Parathyroid adenoma (tissue), 2 donors: Measurements from ENCODE around the gene LPP.

ENCODE experiments used
- H2AFZ ChIP-seq: fragments of 300-600 bp; sonication (generic); one replicate; pipeline ENCODE4 v1.7.0; 2017; ENCODE audit warnings: antibody characterized with exemption, mild to moderate bottlenecking
- H3K27ac ChIP-seq: fragments of 300-600 bp; sonication (generic); one replicate; pipeline ENCODE4 v1.7.0; 2017
- H3K27me3 ChIP-seq: fragments of 300-600 bp; sonication (generic); one replicate; pipeline ENCODE4 v1.7.0; 2017; ENCODE audit warnings: low read length; ENCODE audit not compliant: control insufficient read depth, insufficient read depth
- H3K36me3 ChIP-seq: fragments of 300-600 bp; sonication (generic); one replicate; pipeline ENCODE4 v1.7.0; 2017; ENCODE audit warnings: low read length; ENCODE audit not compliant: control insufficient read depth, insufficient read depth
- H3K4me1 ChIP-seq: fragments of 300-600 bp; sonication (generic); one replicate; pipeline ENCODE4 v1.7.0; 2017; ENCODE audit warnings: control low read depth
- H3K4me2 ChIP-seq: fragments of 300-600 bp; sonication (generic); one replicate; pipeline ENCODE4 v1.7.0; 2017; ENCODE audit warnings: low read length
- H3K4me3 ChIP-seq: fragments of 300-600 bp; sonication (generic); one replicate; pipeline ENCODE4 v1.7.0; 2017; ENCODE audit warnings: low read depth, low read length
- H3K79me2 ChIP-seq: fragments of 300-600 bp; sonication (generic); one replicate; pipeline ENCODE4 v1.7.0; 2017; ENCODE audit warnings: control low read depth
- H3K9ac ChIP-seq: fragments of 300-600 bp; sonication (generic); one replicate; pipeline ENCODE4 v1.7.0; 2017; ENCODE audit warnings: mild to moderate bottlenecking
- H3K9me3 ChIP-seq: fragments of 300-600 bp; sonication (generic); one replicate; pipeline ENCODE4 v1.7.0; 2017; ENCODE audit warnings: low read length; ENCODE audit not compliant: control insufficient read depth
- TF ChIP-seq, protein P1 (sequence below): fragments of 300-600 bp; sonication (generic); IDR thresholded peaks from one replicate; pipeline ENCODE4 v1.7.0; 2017; ENCODE audit warnings: antibody characterized with exemption, mild to moderate bottlenecking
- donor health status: primary hyperparathyroidism.

Gene LPP

DNA sequence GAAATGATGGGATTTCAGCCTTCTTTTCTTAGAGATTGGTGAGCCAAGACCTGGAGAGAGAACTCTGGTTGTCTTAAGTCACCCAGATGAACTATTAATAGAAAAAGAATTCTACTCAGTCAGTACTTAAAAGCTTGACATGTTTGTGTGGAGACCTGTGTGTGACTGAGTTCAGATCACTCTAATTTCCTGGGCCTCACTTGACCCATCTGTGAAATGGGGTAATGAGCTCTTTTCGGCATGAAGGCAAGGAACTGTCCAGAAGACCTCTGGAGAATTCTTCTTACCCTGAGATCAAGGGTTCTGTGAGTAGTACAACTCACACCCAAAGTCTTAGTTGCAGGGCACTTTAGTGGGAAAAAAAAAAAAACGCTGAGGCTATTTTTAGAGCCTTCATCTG lies 92.9 kb downstream of the LPP start:
- H3K27ac ChIP-seq: no peak overlapping the region
- H2AFZ ChIP-seq: no peak overlapping the region
- H3K4me2 ChIP-seq: no peak overlapping the region
- no peak overlapping the region for H3K9ac ChIP-seq
- peaks cover 5% of the 10 kb centered on the region for H3K4me1 ChIP-seq
- no peaks in the 10 kb centered on the region for H3K9me3 ChIP-seq
- H3K36me3 ChIP-seq: no peaks in the 10 kb centered on the region
- no peak overlapping the region for H3K4me3 ChIP-seq
- peaks cover 5% of the 10 kb centered on the region for H3K79me2 ChIP-seq
- no peaks in the 10 kb centered on the region for H3K27me3 ChIP-seq
- TF ChIP-seq, protein P1, sequence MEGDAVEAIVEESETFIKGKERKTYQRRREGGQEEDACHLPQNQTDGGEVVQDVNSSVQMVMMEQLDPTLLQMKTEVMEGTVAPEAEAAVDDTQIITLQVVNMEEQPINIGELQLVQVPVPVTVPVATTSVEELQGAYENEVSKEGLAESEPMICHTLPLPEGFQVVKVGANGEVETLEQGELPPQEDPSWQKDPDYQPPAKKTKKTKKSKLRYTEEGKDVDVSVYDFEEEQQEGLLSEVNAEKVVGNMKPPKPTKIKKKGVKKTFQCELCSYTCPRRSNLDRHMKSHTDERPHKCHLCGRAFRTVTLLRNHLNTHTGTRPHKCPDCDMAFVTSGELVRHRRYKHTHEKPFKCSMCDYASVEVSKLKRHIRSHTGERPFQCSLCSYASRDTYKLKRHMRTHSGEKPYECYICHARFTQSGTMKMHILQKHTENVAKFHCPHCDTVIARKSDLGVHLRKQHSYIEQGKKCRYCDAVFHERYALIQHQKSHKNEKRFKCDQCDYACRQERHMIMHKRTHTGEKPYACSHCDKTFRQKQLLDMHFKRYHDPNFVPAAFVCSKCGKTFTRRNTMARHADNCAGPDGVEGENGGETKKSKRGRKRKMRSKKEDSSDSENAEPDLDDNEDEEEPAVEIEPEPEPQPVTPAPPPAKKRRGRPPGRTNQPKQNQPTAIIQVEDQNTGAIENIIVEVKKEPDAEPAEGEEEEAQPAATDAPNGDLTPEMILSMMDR: no peak

DNA sequence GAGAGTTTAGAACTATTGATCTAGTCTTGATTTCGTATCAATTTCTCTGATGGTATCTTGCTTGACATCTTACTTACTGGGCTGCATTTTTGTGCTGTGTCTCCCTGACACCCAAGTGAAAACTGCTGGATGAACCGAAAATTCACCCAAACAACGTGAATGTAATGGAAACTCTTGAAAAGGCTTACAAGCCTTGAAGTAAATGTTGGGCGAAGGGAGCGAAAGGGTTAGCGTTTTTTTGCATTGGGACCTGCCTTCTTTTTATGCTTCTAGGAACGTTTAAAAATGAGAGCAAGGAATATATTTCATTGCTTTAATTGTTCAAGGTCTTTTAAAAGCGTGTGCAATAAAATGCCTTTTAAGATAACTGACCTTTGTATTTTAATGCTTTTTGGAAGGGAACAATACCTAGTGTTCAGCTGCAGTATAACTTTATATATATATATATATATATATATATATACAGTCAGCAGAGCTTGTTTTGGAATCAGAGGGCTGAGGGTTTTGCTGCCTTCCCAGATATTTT lies 94.1 kb downstream of the LPP start:
- H3K27ac ChIP-seq: no peak overlapping the region
- TF ChIP-seq, protein P1: no peak

DNA sequence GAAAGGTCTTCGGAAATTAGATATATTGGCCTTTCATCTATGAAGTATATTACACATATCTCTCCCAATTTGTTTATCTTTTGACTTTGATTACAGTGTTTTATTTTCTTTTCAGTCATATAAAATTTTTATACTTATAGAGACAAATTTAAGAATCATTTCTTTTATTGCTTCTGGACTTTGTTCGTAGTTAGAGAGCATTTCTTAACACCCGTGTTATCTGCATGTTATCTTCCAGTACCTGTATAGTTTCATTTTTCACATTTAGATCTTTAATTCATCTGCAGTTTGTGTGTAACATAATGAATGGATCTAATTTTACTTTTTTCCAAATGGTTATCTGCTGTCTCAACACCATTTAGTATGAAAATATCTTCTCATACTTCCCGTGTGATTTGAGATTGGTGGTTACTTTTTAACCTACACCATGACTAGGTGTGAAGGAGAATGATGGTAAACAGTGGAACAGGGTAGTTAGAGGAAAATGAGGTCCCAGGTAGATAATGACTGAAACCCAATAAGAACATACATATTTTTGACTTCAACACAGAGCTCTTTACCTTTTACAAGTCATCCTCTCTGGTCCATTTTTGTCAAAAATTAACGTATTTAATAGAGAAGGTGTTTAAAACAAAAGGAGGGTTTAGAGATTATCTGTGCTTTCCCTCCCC lies 99.3 kb downstream of the LPP start:
- Histone ChIP-seq H3K9ac (no peak overlapping the region), H2AFZ (no peak overlapping the region), H3K27ac (no peak overlapping the region), H3K27me3 (no peaks in the 10 kb centered on the region), H3K4me2 (no peak overlapping the region), H3K4me3 (no peak overlapping the region), H3K79me2 (peaks cover 12% of the 10 kb centered on the region), H3K9me3 (no peaks in the 10 kb centered on the region), H3K4me1 (no peaks in the 10 kb centered on the region), H3K36me3 (no peaks in the 10 kb centered on the region)
- TF ChIP-seq, protein P1: no peak

More for the DNA sequence above, 94.1 kb downstream of the LPP start:
- no peaks in the 10 kb centered on the region for H3K27me3 ChIP-seq
- H3K9me3 ChIP-seq: no peaks in the 10 kb centered on the region
- H3K9ac ChIP-seq: no peak overlapping the region
- H3K4me1 ChIP-seq: peaks cover 5% of the 10 kb centered on the region
- H3K4me3 ChIP-seq: no peak overlapping the region
- H3K79me2 ChIP-seq: peaks cover 5% of the 10 kb centered on the region
- no peak overlapping the region for H3K4me2 ChIP-seq
- no peak overlapping the region for H2AFZ ChIP-seq
- no peaks in the 10 kb centered on the region for H3K36me3 ChIP-seq

DNA sequence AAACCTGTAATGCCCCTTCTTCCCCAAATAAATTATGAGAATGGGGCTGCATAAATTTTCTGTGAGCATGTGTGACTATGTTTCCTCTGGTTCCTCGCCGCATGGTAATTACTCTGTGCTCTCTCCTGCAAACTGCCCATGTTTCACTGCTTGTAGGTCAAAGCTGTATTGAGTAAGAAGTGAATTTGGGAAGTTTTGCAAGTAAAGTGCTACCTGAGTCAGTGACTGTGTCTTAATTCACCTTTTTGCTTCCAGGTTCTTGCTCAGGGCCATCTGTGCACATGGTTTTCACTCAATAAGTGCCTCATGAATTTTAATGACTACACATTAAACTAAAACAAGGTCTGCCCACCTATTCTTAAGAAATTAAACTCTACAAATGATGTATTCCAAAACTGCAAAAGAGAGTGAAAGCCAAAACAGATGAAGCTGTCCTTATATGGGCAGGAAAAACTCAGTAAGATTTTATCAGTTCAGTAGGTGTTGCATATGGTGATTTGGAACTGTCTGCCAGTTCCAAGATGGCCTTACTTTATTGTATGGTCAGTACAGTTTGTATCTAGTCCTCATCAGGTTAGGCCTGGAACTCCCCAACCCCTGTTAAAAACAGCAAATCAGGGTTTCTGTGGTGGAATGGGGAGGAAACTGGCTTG lies 100.0 kb downstream of the LPP start:
- Histone ChIP-seq H2AFZ (no peak overlapping the region), H3K79me2 (peaks cover 12% of the 10 kb centered on the region), H3K9me3 (no peaks in the 10 kb centered on the region), H3K9ac (no peak overlapping the region), H3K4me2 (no peak overlapping the region), H3K4me3 (no peak overlapping the region), H3K27me3 (no peaks in the 10 kb centered on the region), H3K36me3 (no peaks in the 10 kb centered on the region), H3K4me1 (no peaks in the 10 kb centered on the region), H3K27ac (no peak overlapping the region)
- TF ChIP-seq, protein P1: no peak
